Right lobe of liver (tissue), 6 donors: ENCODE results near the gene ALKBH3. TPM values are rescaled to one million over a fixed set of nuclear protein-coding genes. Genes with fewer than 3 reads are reported as not detected.

Experiments
- ATAC-seq, 4 donors: fragments of 200-7000 bp; cut with Tn5 transposase; one replicate each; pipeline ENCODE4 v1.9.1; 2020; ENCODE audit warnings: mild to moderate bottlenecking in 4 of 4, moderate library complexity in 4 of 4
- DNase-seq, 3 donors: peaks; one replicate each; pipeline ENCODE4 v3.0.0-alpha.2; 2020
- H3K27ac ChIP-seq, 3 donors: fragments of 200-600 bp; one replicate each; pipeline ENCODE4 v1.8.0; 2022
- H3K27me3 ChIP-seq, 2 donors: fragments of 200-600 bp; one replicate each; pipeline ENCODE4 v1.8.0; 2022
- H3K36me3 ChIP-seq, 4 donors: fragments of 200-600 bp; sonication (generic) in 1 of 4; one replicate each; pipeline versions ENCODE4 v1.5.1 to v1.8.0; 2017 to 2022; ENCODE audit warnings: control low read depth in 1 of 4
- H3K4me1 ChIP-seq, 4 donors: fragments of 200-600 bp; sonication (generic) in 1 of 4; one replicate each; pipeline versions ENCODE4 v1.5.1 to v1.8.0; 2017 to 2022; ENCODE audit warnings: control low read depth in 1 of 4
- H3K4me3 ChIP-seq, 3 donors: fragments of 200-600 bp; one replicate each; pipeline ENCODE4 v1.8.0; 2022
- H3K9me3 ChIP-seq, 4 donors: fragments of 200-600 bp; sonication (generic) in 1 of 4; one replicate each; pipeline versions ENCODE4 v1.5.1 to v1.8.0; 2017 to 2022; ENCODE audit warnings: control low read depth in 1 of 4
- CTCF ChIP-seq, 4 donors: fragments of 200-600 bp in 3 of 4; fragments of 450-650 bp in 1 of 4; IDR thresholded peaks; one replicate each; pipeline versions ENCODE4 v1.5.1 to v1.8.0; 2016 to 2022; ENCODE audit warnings: antibody characterized with exemption in 4 of 4, mild to moderate bottlenecking in 2 of 4
- POLR2A ChIP-seq: fragments of 450-650 bp; IDR thresholded peaks from one replicate; pipeline ENCODE4 v1.6.1; 2017; ENCODE audit warnings: antibody characterized with exemption, mild to moderate bottlenecking
- WGBS: methylation state at CpG from one replicate; pipeline ENCODE4 v1.1.6; 2018; ENCODE audit warnings: low coverage, low lambda C conversion rate; ENCODE audit not compliant: insufficient coverage; ENCODE audit errors: missing lambda C conversion rate; 5-methylcytosine and 5-hydroxymethylcytosine counted together
- intact Hi-C, 2 donors: fragments of 100-400 bp; cut with DNase I; formaldehyde crosslinking; loops; one replicate each; pipeline versions ENCODE4 v1.11.2 to v1.14.1; 2022
- total RNA-seq, 6 experiments: library from RNA; depleted of rRNA in 2 of 6; stranded (reverse); fragments of >200 nt in 2 of 6; fragmentation: NEBNext Ultra II Directional in 3 of 6; extraction: Animal tissue kit (Norgen Biotek cat#: 25700) in 3 of 6; gene quantifications; one replicate each; pipeline versions ENCODE4 v1.1.0 to v1.2.4, GENCODE V29; 2016 to 2023
- donor health status: DM: no; HTN: yes; CAD: no.
- donor health status: DM: no; HTN: no; CAD: no.
- donor health status: DM: no; HTN: no; CAD: no.
- donor health status: DM: no; HTN: yes; CAD: no.
- donor health status: DM: no; HTN: yes; CAD: no.

Gene ALKBH3
- total RNA-seq, 6 experiments from 2014 or later, result 11.2 to 20.2 (median 17.0) TPM

GRCh38 chr11:43894546-43894945 lies 13.9 kb downstream of the ALKBH3 start:
- H3K36me3 ChIP-seq, result peaks cover 0 to 69% (median 16%) of the 10 kb centered on the region in 4 donors
- 83% methylated on average over 2 of the region's 2 CpGs for WGBS
- TF ChIP-seq CTCF (IDR thresholded peaks at IDR 0.05), result no peak
- TF ChIP-seq POLR2A, result no peak
- H3K27me3 ChIP-seq, result no peaks in the 10 kb centered on the region
- no peak for DNase-seq
- intact Hi-C loops, result loop anchor here (5.0 to 10.0 kb wide), 2 partner anchors 140 to 143 kb away; no protein-coding TSS in a partner anchor
- H3K4me3 ChIP-seq, result no peak overlapping the region
- H3K4me1 ChIP-seq, result peaks cover 0 to 7% (median 0%) of the 10 kb centered on the region in 4 donors
- H3K27ac ChIP-seq, result no peak overlapping the region
- H3K9me3 ChIP-seq, result no peaks in the 10 kb centered on the region
- no peak for ATAC-seq

GRCh38 chr11:43895601-43896000 lies 15.0 kb downstream of the ALKBH3 start:
- TF ChIP-seq POLR2A (no peak), CTCF (IDR thresholded peaks at IDR 0.05) (no peak)
- Histone ChIP-seq H3K36me3 (peaks cover 0 to 64% (median 16%) of the 10 kb centered on the region in 4 donors), H3K4me1 (no peaks in the 10 kb centered on the region), H3K27ac (no peak overlapping the region), H3K27me3 (no peaks in the 10 kb centered on the region), H3K9me3 (no peaks in the 10 kb centered on the region), H3K4me3 (no peak overlapping the region)
- 96% methylated on average over 2 of the region's 2 CpGs for WGBS
- no peak for ATAC-seq
- intact Hi-C loops, result loop anchor here in 1 of 2 donors (10.0 kb wide), 1 partner anchor 139 kb away; no protein-coding TSS in a partner anchor
- DNase-seq, result no peak

GRCh38 chr11:43898574-43898973 lies 17.9 kb downstream of the ALKBH3 start:
- DNase-seq (no peak), ATAC-seq (peak in 3 of 4 donors; percentile 25 to 62 (median 33))
- Histone ChIP-seq H3K4me3 (no peak overlapping the region), H3K36me3 (peaks cover 1 to 53% (median 4%) of the 10 kb centered on the region in 4 donors), H3K27me3 (no peaks in the 10 kb centered on the region), H3K4me1 (no peaks in the 10 kb centered on the region), H3K9me3 (no peaks in the 10 kb centered on the region), H3K27ac (no peak overlapping the region)
- intact Hi-C loops, result loop anchor here in 1 of 2 donors (10.0 kb wide), 1 partner anchor 136 kb away; no protein-coding TSS in a partner anchor
- WGBS, result 86% methylated on average over 4 of the region's 7 CpGs
- no peak for TF ChIP-seq POLR2A
- no peak for TF ChIP-seq CTCF (IDR thresholded peaks at IDR 0.05)

DNA sequence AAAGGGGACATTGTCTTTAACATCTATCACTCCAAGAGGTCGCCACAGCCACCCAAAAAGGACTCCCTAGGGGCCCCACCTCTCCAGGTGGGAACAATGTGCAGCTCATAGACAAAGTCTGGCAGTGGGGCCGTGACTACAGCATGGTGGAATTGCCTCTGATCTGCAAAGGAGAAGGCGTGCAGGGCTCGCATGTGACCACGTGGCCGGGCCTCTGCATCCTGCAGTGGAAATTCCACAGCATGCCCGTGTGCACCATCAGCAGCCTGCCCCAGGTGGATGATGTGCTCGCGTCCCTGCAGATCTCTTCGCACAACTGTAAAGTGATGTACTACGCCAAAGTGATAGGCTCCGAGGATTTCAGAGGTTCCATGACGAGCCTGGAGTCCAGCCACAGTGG lies 18.5 kb downstream of the ALKBH3 start:
- TF ChIP-seq POLR2A (no peak), CTCF (IDR thresholded peaks at IDR 0.05) (no peak)
- Histone ChIP-seq H3K9me3 (no peaks in the 10 kb centered on the region), H3K4me3 (no peak overlapping the region), H3K27me3 (no peaks in the 10 kb centered on the region), H3K27ac (no peak overlapping the region), H3K4me1 (no peaks in the 10 kb centered on the region), H3K36me3 (peaks cover 0 to 51% (median 4%) of the 10 kb centered on the region in 4 donors)
- DNase-seq (no peak), ATAC-seq (no peak)
- intact Hi-C loops, result loop anchor here in 1 of 2 donors (10.0 kb wide), 1 partner anchor 136 kb away; no protein-coding TSS in a partner anchor
- WGBS, result 50% methylated on average over 2 of the region's 13 CpGs
